ENCODE measurements around the gene FANCE.

Gene FANCE

DNA sequence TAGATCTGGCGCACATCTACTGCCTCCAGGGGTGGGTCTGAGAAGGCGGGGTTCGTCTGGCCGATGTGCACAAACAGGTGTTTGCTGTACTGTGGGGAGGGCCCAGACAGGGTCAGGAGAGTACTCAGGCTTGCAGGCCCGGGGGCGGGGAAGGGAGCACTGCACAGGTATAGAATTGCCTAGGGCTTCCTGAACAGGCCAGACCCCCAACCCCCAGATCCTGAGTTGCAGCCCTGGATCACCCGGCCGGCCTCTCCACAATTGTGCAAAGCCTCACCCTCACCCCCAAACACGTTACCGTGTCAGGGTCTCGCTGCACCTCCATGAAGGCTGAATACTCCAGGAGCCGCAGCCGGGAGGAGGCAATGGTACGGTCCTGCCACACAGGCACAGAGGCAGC is 23.9 kb downstream of the FANCE start:
- Histone ChIP-seq H3K9ac (no peak overlapping the region), H4K20me1 (ENCODE audit: insufficient read depth) (peaks cover 15% of the 10 kb centered on the region), H3K27ac (no peak overlapping the region), H3K4me3 (IDR thresholded peaks at IDR 0.05; ENCODE audit: insufficient read depth, low read depth, low read length) (no peak overlapping the region), H3K4me1 (ENCODE audit: low read depth, poor library complexity, severe bottlenecking) (peaks cover 5% of the 10 kb centered on the region), H3K27me3 (ENCODE audit: insufficient read depth, low read depth) (no peaks in the 10 kb centered on the region), H2AFZ (ENCODE audit: low read depth) (no peak overlapping the region), H3K36me3 (ENCODE audit: insufficient read depth) (peaks cover 4% of the 10 kb centered on the region; the same call in 1 of the 2 replicates), H3K4me2 (no peak overlapping the region), H3K79me2 (ENCODE audit: insufficient read depth, low read depth) (peaks cover 5% of the 10 kb centered on the region; the same call in 1 of the 2 replicates)
- TF ChIP-seq, protein P1, sequence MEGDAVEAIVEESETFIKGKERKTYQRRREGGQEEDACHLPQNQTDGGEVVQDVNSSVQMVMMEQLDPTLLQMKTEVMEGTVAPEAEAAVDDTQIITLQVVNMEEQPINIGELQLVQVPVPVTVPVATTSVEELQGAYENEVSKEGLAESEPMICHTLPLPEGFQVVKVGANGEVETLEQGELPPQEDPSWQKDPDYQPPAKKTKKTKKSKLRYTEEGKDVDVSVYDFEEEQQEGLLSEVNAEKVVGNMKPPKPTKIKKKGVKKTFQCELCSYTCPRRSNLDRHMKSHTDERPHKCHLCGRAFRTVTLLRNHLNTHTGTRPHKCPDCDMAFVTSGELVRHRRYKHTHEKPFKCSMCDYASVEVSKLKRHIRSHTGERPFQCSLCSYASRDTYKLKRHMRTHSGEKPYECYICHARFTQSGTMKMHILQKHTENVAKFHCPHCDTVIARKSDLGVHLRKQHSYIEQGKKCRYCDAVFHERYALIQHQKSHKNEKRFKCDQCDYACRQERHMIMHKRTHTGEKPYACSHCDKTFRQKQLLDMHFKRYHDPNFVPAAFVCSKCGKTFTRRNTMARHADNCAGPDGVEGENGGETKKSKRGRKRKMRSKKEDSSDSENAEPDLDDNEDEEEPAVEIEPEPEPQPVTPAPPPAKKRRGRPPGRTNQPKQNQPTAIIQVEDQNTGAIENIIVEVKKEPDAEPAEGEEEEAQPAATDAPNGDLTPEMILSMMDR (conservative IDR thresholded peaks at IDR 0.05; ENCODE audit: low read depth, low read length), result no peak

DNA sequence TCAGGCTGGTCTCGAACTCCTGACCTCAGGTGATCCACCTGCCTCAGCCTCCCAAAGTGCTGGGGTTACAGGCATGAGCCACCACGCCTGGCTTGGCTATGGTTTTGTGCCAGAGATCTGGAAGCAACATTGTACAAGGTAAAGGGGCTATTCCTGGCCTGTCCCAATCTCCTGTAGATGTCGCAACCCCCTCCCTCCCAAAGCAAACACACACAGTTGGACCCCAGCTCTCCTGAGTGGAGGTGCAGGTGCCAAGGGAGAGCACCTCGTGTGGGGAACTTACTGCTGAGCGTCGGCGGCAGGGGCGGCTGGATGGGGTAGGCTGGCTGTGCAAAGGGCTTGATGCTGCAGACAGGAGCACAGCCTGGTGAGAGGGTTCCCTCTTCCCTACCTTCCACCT is 24.9 kb downstream of the FANCE start:
- no peak overlapping the region for H3K4me3 ChIP-seq (IDR thresholded peaks at IDR 0.05; ENCODE audit: insufficient read depth, low read depth, low read length)
- no peaks in the 10 kb centered on the region for H3K79me2 ChIP-seq (ENCODE audit: insufficient read depth, low read depth)
- H3K36me3 ChIP-seq (ENCODE audit: insufficient read depth), result no peaks in the 10 kb centered on the region
- no peak overlapping the region for H2AFZ ChIP-seq (ENCODE audit: low read depth)
- no peak overlapping the region for H3K27ac ChIP-seq
- no peak overlapping the region for H3K4me2 ChIP-seq
- H4K20me1 ChIP-seq (ENCODE audit: insufficient read depth), result 0 out of 2 replicates have a peak, but pooled peaks cover 6% of the 10 kb centered on the region
- no peak overlapping the region for H3K9ac ChIP-seq
- H3K27me3 ChIP-seq (ENCODE audit: insufficient read depth, low read depth), result no peaks in the 10 kb centered on the region
- TF ChIP-seq, protein P1 (conservative IDR thresholded peaks at IDR 0.05; ENCODE audit: low read depth, low read length), result no peak
- no peaks in the 10 kb centered on the region for H3K4me1 ChIP-seq (ENCODE audit: low read depth, poor library complexity, severe bottlenecking)

DNA sequence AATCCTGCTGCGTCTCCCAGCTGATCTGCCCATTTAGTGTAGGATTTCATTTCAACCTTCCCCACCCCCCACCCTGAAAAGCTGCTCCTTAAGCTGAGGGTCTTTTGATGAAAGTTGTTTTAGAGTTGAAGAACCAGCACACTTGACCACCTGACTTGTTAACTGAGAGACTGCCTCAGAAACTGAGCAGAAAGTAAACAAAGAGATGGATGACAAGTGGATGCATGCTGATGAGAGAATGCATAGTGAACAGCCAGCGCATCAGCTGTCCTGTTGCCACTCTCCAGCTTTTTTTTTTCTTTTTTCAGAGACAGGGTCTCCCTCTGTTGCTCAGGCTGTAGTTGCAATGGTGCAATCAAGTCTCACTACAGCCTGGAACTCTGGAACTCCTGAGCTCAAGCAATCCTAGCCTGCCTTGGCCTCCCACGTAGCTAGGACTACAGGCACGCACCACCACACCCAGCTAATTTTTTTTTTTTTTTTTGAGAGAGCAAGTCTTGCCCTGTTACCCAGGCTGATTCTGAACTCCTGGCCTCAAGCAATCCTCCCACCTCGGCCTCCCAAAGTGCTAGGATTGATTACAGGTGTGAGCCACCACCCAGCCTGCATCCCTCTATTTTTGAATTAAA is 25.5 kb downstream of the FANCE start:
- Histone ChIP-seq H4K20me1 (ENCODE audit: insufficient read depth) (no peaks in the 10 kb centered on the region), H2AFZ (ENCODE audit: low read depth) (no peak overlapping the region), H3K4me3 (IDR thresholded peaks at IDR 0.05; ENCODE audit: insufficient read depth, low read depth, low read length) (no peak overlapping the region), H3K79me2 (ENCODE audit: insufficient read depth, low read depth) (no peaks in the 10 kb centered on the region), H3K27ac (no peak overlapping the region), H3K9ac (no peak overlapping the region), H3K27me3 (ENCODE audit: insufficient read depth, low read depth) (no peaks in the 10 kb centered on the region), H3K36me3 (ENCODE audit: insufficient read depth) (no peaks in the 10 kb centered on the region), H3K4me1 (ENCODE audit: low read depth, poor library complexity, severe bottlenecking) (no peaks in the 10 kb centered on the region), H3K4me2 (no peak overlapping the region)
- TF ChIP-seq, protein P1 (conservative IDR thresholded peaks at IDR 0.05; ENCODE audit: low read depth, low read length), result no peak

DNA sequence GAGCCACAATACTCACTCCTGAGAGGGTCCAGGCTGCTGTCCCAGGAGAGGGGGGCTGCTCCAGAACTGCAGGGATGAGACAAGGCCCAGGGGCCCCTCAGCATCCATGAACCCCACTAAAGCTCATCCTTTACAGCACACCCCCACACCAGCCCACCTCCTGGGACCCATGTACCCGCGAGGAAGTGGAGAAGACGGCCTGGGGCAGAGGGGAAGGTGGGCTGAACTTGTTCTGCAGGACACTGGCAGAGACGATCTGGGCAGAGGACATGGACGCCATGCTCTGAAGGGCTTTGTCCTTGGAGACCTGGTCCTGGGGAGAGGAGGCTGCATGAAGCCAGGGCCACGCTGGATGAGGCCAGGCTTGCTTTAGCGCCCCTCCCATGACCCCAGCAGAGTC is 26.1 kb downstream of the FANCE start:
- Histone ChIP-seq H4K20me1 (ENCODE audit: insufficient read depth) (no peaks in the 10 kb centered on the region), H3K79me2 (ENCODE audit: insufficient read depth, low read depth) (no peaks in the 10 kb centered on the region), H3K36me3 (ENCODE audit: insufficient read depth) (no peaks in the 10 kb centered on the region), H3K4me2 (no peak overlapping the region), H3K4me1 (ENCODE audit: low read depth, poor library complexity, severe bottlenecking) (no peaks in the 10 kb centered on the region), H3K9ac (no peak overlapping the region), H3K27me3 (ENCODE audit: insufficient read depth, low read depth) (no peaks in the 10 kb centered on the region), H2AFZ (ENCODE audit: low read depth) (no peak overlapping the region), H3K4me3 (IDR thresholded peaks at IDR 0.05; ENCODE audit: insufficient read depth, low read depth, low read length) (no peak overlapping the region), H3K27ac (no peak overlapping the region)
- TF ChIP-seq, protein P1 (conservative IDR thresholded peaks at IDR 0.05; ENCODE audit: low read depth, low read length), result no peak

Measured in KMS-11 (cell line).